Immature natural killer cell (primary cell): ENCODE data around the gene AKAP13. TPM values are rescaled to one million over a fixed set of nuclear protein-coding genes. Genes with fewer than 3 reads are reported as not detected.

Experiments used
- DNase-seq, 3 donors: peaks; one replicate each; pipeline ENCODE4 v3.0.0; 2022; ENCODE audit warnings: mixed read lengths in 1 of 3
- H3K27ac Mint-ChIP-seq, 6 donors: one replicate each; pipeline ENCODE4 v1.8.0; 2020; ENCODE audit warnings: mixed read lengths in 6 of 6, mild to moderate bottlenecking in 5 of 6, inconsistent platforms in 4 of 6, moderate library complexity in 3 of 6
- H3K27me3 Mint-ChIP-seq, 3 donors: one replicate each; pipeline ENCODE4 v1.8.0; 2020 to 2021; ENCODE audit warnings: low read depth in 3 of 3, mild to moderate bottlenecking in 3 of 3, mixed read lengths in 3 of 3, moderate library complexity in 3 of 3, inconsistent platforms in 1 of 3
- H3K36me3 Mint-ChIP-seq, 3 donors: one replicate each; pipeline ENCODE4 v1.8.0; 2020; ENCODE audit warnings: mixed read lengths in 3 of 3, inconsistent platforms in 2 of 3, mild to moderate bottlenecking in 2 of 3
- H3K4me1 Mint-ChIP-seq, 2 donors: one replicate each; pipeline ENCODE4 v1.8.0; 2020; ENCODE audit warnings: inconsistent platforms in 2 of 2, mild to moderate bottlenecking in 2 of 2, mixed read lengths in 2 of 2, moderate library complexity in 1 of 2
- H3K4me3 Mint-ChIP-seq, 5 donors: one replicate each; pipeline ENCODE4 v1.8.0; 2020; ENCODE audit warnings: mild to moderate bottlenecking in 5 of 5, mixed read lengths in 5 of 5, inconsistent platforms in 3 of 5, moderate library complexity in 3 of 5
- H3K9me3 Mint-ChIP-seq, 6 donors: one replicate each; pipeline ENCODE4 v1.8.0; 2020; ENCODE audit warnings: mild to moderate bottlenecking in 6 of 6, mixed read lengths in 6 of 6, inconsistent platforms in 4 of 6, moderate library complexity in 3 of 6
- polyA plus RNA-seq, 3 donors: library from polyadenylated mRNA; unstranded; fragments of 300-500 nt; fragmentation: Illumina TruSeq; gene quantifications; one replicate each; pipeline ENCODE4 v1.2.3, GENCODE V29; 2021

The AKAP13 gene
- polyA plus RNA-seq, 3 donors from 2014 or later = 104 to 327 (median 112) TPM

- Mint-ChIP-seq H3K27ac (peak overlapping the region in 1 of 6 donors; percentile 40), H3K4me1 (peaks cover 5 to 14% of the 10 kb centered on the region in 2 donors), H3K4me3 (no peak overlapping the region), H3K36me3 (no peaks in the 10 kb centered on the region), H3K27me3 (peaks cover 0 to 4% (median 0%) of the 10 kb centered on the region in 3 donors), H3K9me3 (no peaks in the 10 kb centered on the region)
- DNase-seq = no peak
Measured at GRCh38 chr15:85777250-85778106, 397.1 kb downstream of the AKAP13 start.

GRCh38 chr15:85778107-85778776, 397.8 kb downstream of the AKAP13 start:
- no peaks in the 10 kb centered on the region for H3K36me3 Mint-ChIP-seq
- no peaks in the 10 kb centered on the region for H3K9me3 Mint-ChIP-seq
- peaks cover 7 to 10% of the 10 kb centered on the region in 2 donors for H3K4me1 Mint-ChIP-seq
- H3K4me3 Mint-ChIP-seq = no peak overlapping the region
- H3K27me3 Mint-ChIP-seq = peaks cover 0 to 4% (median 0%) of the 10 kb centered on the region in 3 donors
- DNase-seq = no peak
- no peak overlapping the region for H3K27ac Mint-ChIP-seq

- DNase-seq = no peak
- Mint-ChIP-seq H3K4me3 (no peak overlapping the region), H3K4me1 (peaks cover 13 to 15% of the 10 kb centered on the region in 2 donors), H3K36me3 (no peaks in the 10 kb centered on the region), H3K27me3 (peaks cover 0 to 3% (median 0%) of the 10 kb centered on the region in 3 donors), H3K9me3 (no peaks in the 10 kb centered on the region), H3K27ac (peak overlapping the region in 1 of 6 donors; percentile 75)
Measured at GRCh38 chr15:85779249-85779648, 398.8 kb downstream of the AKAP13 start.

- H3K9me3 Mint-ChIP-seq = no peaks in the 10 kb centered on the region
- DNase-seq = no peak
- H3K36me3 Mint-ChIP-seq = no peaks in the 10 kb centered on the region
- no peak overlapping the region for H3K27ac Mint-ChIP-seq
- H3K4me1 Mint-ChIP-seq = peaks cover 24 to 27% of the 10 kb centered on the region in 2 donors
- peaks cover 0 to 7% (median 0%) of the 10 kb centered on the region in 3 donors for H3K27me3 Mint-ChIP-seq
- no peak overlapping the region for H3K4me3 Mint-ChIP-seq
Measured at GRCh38 chr15:85780225-85780985, 400.0 kb downstream of the AKAP13 start.

GRCh38 chr15:85781099-85781498, 400.7 kb downstream of the AKAP13 start:
- H3K27me3 Mint-ChIP-seq = peaks cover 0 to 7% (median 0%) of the 10 kb centered on the region in 3 donors
- H3K36me3 Mint-ChIP-seq = no peaks in the 10 kb centered on the region
- no peaks in the 10 kb centered on the region for H3K9me3 Mint-ChIP-seq
- DNase-seq = no peak
- H3K4me3 Mint-ChIP-seq = no peak overlapping the region
- H3K27ac Mint-ChIP-seq = no peak overlapping the region
- H3K4me1 Mint-ChIP-seq = peaks cover 31 to 34% of the 10 kb centered on the region in 2 donors

- Mint-ChIP-seq H3K27ac (no peak overlapping the region), H3K36me3 (no peaks in the 10 kb centered on the region), H3K4me3 (no peak overlapping the region), H3K27me3 (peaks cover 0 to 7% (median 0%) of the 10 kb centered on the region in 3 donors), H3K4me1 (peaks cover 36 to 39% of the 10 kb centered on the region in 2 donors), H3K9me3 (no peaks in the 10 kb centered on the region)
- no peak for DNase-seq
Measured at GRCh38 chr15:85782064-85782463, 401.7 kb downstream of the AKAP13 start.

- Mint-ChIP-seq H3K36me3 (peaks cover 0 to 4% (median 0%) of the 10 kb centered on the region in 3 donors), H3K27ac (peak overlapping the region; percentile 40 to 96 (median 86)), H3K4me3 (peak overlapping the region in 4 of 5 donors; percentile 75 to 88 (median 84)), H3K27me3 (peaks cover 0 to 5% (median 0%) of the 10 kb centered on the region in 3 donors), H3K4me1 (peaks cover 39 to 41% of the 10 kb centered on the region in 2 donors), H3K9me3 (no peaks in the 10 kb centered on the region)
- DNase-seq = no peak
Measured at GRCh38 chr15:85785887-85786780, 405.7 kb downstream of the AKAP13 start.

GRCh38 chr15:85786781-85787114, 406.3 kb downstream of the AKAP13 start:
- Mint-ChIP-seq H3K4me1 (peaks cover 39 to 41% of the 10 kb centered on the region in 2 donors), H3K27ac (peak overlapping the region in 2 of 6 donors; percentile 72 to 91), H3K27me3 (peaks cover 0 to 5% (median 0%) of the 10 kb centered on the region in 3 donors), H3K4me3 (no peak overlapping the region), H3K36me3 (peaks cover 0 to 4% (median 0%) of the 10 kb centered on the region in 3 donors), H3K9me3 (no peaks in the 10 kb centered on the region)
- no peak for DNase-seq

GRCh38 chr15:85788771-85789495, 408.5 kb downstream of the AKAP13 start:
- DNase-seq = no peak
- Mint-ChIP-seq H3K4me1 (peaks cover 48 to 53% of the 10 kb centered on the region in 2 donors), H3K36me3 (peaks cover 0 to 4% (median 0%) of the 10 kb centered on the region in 3 donors), H3K9me3 (no peaks in the 10 kb centered on the region), H3K4me3 (no peak overlapping the region), H3K27me3 (peaks cover 0 to 7% (median 2%) of the 10 kb centered on the region in 3 donors), H3K27ac (no peak overlapping the region)

- no peak for DNase-seq
- Mint-ChIP-seq H3K27me3 (peaks cover 0 to 9% (median 2%) of the 10 kb centered on the region in 3 donors), H3K4me3 (no peak overlapping the region), H3K36me3 (peaks cover 0 to 4% (median 0%) of the 10 kb centered on the region in 3 donors), H3K9me3 (no peaks in the 10 kb centered on the region), H3K4me1 (peaks cover 44 to 49% of the 10 kb centered on the region in 2 donors), H3K27ac (no peak overlapping the region)
Measured at GRCh38 chr15:85789496-85789875, 409.1 kb downstream of the AKAP13 start.

GRCh38 chr15:85792102-85792731, 411.8 kb downstream of the AKAP13 start:
- Mint-ChIP-seq H3K9me3 (no peaks in the 10 kb centered on the region), H3K36me3 (peaks cover 0 to 4% (median 0%) of the 10 kb centered on the region in 3 donors), H3K27ac (no peak overlapping the region), H3K4me1 (peaks cover 28 to 39% of the 10 kb centered on the region in 2 donors), H3K27me3 (peaks cover 3 to 11% (median 5%) of the 10 kb centered on the region in 3 donors), H3K4me3 (peak overlapping the region in 3 of 5 donors; percentile 2 to 91 (median 15))
- DNase-seq = no peak
